WTC11 (cell line): ENCODE results near the gene ARHGEF39. TPM values are rescaled to one million over a fixed set of nuclear protein-coding genes. Genes with fewer than 3 reads are reported as not detected.

Experiments
- ATAC-seq: fragments of 200-7000 bp; cut with Tn5 transposase; 2 replicates; pipeline ENCODE4 v1.10.0; 2021; ENCODE audit warnings: mild to moderate bottlenecking, moderate library complexity
- CTCF ChIA-PET: fragments of 300-600 bp; sonication (Branson Sonifier 250); formaldehyde crosslinking; loops from one replicate; lab custom pipeline; 2021; ENCODE audit warnings: antibody characterized with exemption; lab: Charles Lee
- POLR2A ChIA-PET: fragments of 350-600 bp; sonication (Branson Sonifier 250); formaldehyde crosslinking; loops from one replicate; lab custom pipeline; 2021; ENCODE audit warnings: antibody characterized with exemption; lab: Charles Lee
- DNase-seq: peaks from one replicate; pipeline ENCODE4 v3.0.0; 2021; ENCODE audit warnings: low spot score
- H3K27ac Mint-ChIP-seq: 2 replicates; pipeline ENCODE4 v1.8.0; 2021; ENCODE audit warnings: mixed read lengths
- H3K27me3 Mint-ChIP-seq: 2 replicates; pipeline ENCODE4 v1.8.0; 2021; ENCODE audit warnings: low read depth, mild to moderate bottlenecking, moderate library complexity, mixed read lengths
- H3K36me3 Mint-ChIP-seq: 2 replicates; pipeline ENCODE4 v1.8.0; 2021; ENCODE audit warnings: mixed read lengths
- H3K4me1 Mint-ChIP-seq: 2 replicates; pipeline ENCODE4 v1.8.0; 2022; ENCODE audit warnings: mixed read lengths
- H3K4me3 Mint-ChIP-seq: 2 replicates; pipeline ENCODE4 v1.8.0; 2021; ENCODE audit warnings: mild to moderate bottlenecking, moderate library complexity, mixed read lengths
- H3K9me3 Mint-ChIP-seq: 2 replicates; pipeline ENCODE4 v1.8.0; 2021; ENCODE audit warnings: mixed read lengths
- CTCF ChIP-seq: fragments of 200-600 bp; IDR thresholded peaks from 2 replicates; pipeline ENCODE4 v1.8.0; 2022; ENCODE audit warnings: antibody characterized with exemption
- E2F5 ChIP-seq: sonication (generic); formaldehyde crosslinking; IDR thresholded peaks from 2 replicates; pipeline ENCODE4 v1.8.1; 2022; ENCODE audit warnings: mild to moderate bottlenecking, moderate library complexity, missing genetic modification reagents
- EMX1 ChIP-seq: fragments of 250-450 bp; sonication (Bioruptor Pico); IDR thresholded peaks from 2 replicates; pipeline ENCODE4 v1.8.0; 2021; ENCODE audit warnings: mild to moderate bottlenecking
- FOXJ3 ChIP-seq: sonication (generic); formaldehyde crosslinking; IDR thresholded peaks from 2 replicates; pipeline ENCODE4 v1.9.0; 2021; ENCODE audit warnings: missing genetic modification reagents, mild to moderate bottlenecking, borderline replicate concordance
- FOXP1 ChIP-seq: sonication (generic); formaldehyde crosslinking; IDR thresholded peaks from 2 replicates; pipeline ENCODE4 v1.8.0; 2022; ENCODE audit warnings: missing genetic modification reagents, mild to moderate bottlenecking, moderate library complexity, borderline replicate concordance
- GTF2I ChIP-seq: fragments of 250-450 bp; sonication (Bioruptor Pico); conservative IDR thresholded peaks from 2 replicates; pipeline ENCODE4 v1.4.0; 2021; ENCODE audit warnings: mild to moderate bottlenecking
- MYBL2 ChIP-seq: sonication (generic); formaldehyde crosslinking; IDR thresholded peaks from 2 replicates; pipeline ENCODE4 v1.8.1; 2023; ENCODE audit warnings: mild to moderate bottlenecking, moderate library complexity, missing genetic modification reagents
- PRDM15 ChIP-seq: sonication (generic); formaldehyde crosslinking; IDR thresholded peaks from 2 replicates; pipeline ENCODE4 v1.8.0; 2022; ENCODE audit warnings: missing genetic modification reagents
- ZNF416 ChIP-seq: fragments of 250-450 bp; sonication (Bioruptor Pico); IDR thresholded peaks from 2 replicates; pipeline ENCODE4 v1.9.0; 2021; ENCODE audit warnings: mild to moderate bottlenecking, inconsistent platforms
- total RNA-seq: library from RNA; stranded (reverse); gene quantifications from 3 replicates; pipeline ENCODE4 v1.2.3, GENCODE V29; 2021
- TF ChIP-seq, protein P1 (sequence below): sonication (generic); formaldehyde crosslinking; IDR thresholded peaks from 2 replicates; pipeline ENCODE4 v1.8.1; 2023; ENCODE audit warnings: mild to moderate bottlenecking, missing genetic modification reagents, moderate library complexity
- TF ChIP-seq, protein P2 (sequence below): sonication (generic); formaldehyde crosslinking; IDR thresholded peaks from 2 replicates; pipeline ENCODE4 v1.8.0; 2022; ENCODE audit warnings: mild to moderate bottlenecking, missing genetic modification reagents
- TF ChIP-seq, protein P3 (sequence below): fragments of 250-450 bp; sonication (Bioruptor Pico); IDR thresholded peaks from 2 replicates; pipeline ENCODE4 v2.1.2; 2022; ENCODE audit warnings: mild to moderate bottlenecking, moderate library complexity
- TF ChIP-seq, protein P4 (sequence below): sonication (generic); formaldehyde crosslinking; IDR thresholded peaks from 2 replicates; pipeline ENCODE4 v1.8.1; 2022; ENCODE audit warnings: missing genetic modification reagents, borderline replicate concordance

The ARHGEF39 gene
- total RNA-seq, 1 experiment from 2014 or later: 23.8 TPM

- TF ChIP-seq E2F5 (CRISPR knock-in tag) (no peak), ZNF416 (CRISPR knock-in tag) (no peak), FOXJ3 (CRISPR knock-in tag) (no peak)
- TF ChIP-seq, protein P1, sequence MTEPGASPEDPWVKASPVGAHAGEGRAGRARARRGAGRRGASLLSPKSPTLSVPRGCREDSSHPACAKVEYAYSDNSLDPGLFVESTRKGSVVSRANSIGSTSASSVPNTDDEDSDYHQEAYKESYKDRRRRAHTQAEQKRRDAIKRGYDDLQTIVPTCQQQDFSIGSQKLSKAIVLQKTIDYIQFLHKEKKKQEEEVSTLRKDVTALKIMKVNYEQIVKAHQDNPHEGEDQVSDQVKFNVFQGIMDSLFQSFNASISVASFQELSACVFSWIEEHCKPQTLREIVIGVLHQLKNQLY (CRISPR knock-in tag): no peak
- TF ChIP-seq, protein P2, sequence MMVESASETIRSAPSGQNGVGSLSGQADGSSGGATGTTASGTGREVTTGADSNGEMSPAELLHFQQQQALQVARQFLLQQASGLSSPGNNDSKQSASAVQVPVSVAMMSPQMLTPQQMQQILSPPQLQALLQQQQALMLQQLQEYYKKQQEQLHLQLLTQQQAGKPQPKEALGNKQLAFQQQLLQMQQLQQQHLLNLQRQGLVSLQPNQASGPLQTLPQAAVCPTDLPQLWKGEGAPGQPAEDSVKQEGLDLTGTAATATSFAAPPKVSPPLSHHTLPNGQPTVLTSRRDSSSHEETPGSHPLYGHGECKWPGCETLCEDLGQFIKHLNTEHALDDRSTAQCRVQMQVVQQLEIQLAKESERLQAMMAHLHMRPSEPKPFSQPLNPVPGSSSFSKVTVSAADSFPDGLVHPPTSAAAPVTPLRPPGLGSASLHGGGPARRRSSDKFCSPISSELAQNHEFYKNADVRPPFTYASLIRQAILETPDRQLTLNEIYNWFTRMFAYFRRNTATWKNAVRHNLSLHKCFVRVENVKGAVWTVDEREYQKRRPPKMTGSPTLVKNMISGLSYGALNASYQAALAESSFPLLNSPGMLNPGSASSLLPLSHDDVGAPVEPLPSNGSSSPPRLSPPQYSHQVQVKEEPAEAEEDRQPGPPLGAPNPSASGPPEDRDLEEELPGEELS (CRISPR knock-in tag): no peak
- TF ChIP-seq, protein P3, sequence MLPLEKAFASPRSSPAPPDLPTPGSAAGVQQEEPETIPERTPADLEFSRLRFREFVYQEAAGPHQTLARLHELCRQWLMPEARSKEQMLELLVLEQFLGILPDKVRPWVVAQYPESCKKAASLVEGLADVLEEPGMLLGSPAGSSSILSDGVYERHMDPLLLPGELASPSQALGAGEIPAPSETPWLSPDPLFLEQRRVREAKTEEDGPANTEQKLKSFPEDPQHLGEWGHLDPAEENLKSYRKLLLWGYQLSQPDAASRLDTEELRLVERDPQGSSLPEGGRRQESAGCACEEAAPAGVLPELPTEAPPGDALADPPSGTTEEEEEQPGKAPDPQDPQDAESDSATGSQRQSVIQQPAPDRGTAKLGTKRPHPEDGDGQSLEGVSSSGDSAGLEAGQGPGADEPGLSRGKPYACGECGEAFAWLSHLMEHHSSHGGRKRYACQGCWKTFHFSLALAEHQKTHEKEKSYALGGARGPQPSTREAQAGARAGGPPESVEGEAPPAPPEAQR (CRISPR knock-in tag): no peak
These were observed 48.6 kb upstream of the ARHGEF39 start (continued) for GRCh38 chr9:35713578-35713977.

DNA sequence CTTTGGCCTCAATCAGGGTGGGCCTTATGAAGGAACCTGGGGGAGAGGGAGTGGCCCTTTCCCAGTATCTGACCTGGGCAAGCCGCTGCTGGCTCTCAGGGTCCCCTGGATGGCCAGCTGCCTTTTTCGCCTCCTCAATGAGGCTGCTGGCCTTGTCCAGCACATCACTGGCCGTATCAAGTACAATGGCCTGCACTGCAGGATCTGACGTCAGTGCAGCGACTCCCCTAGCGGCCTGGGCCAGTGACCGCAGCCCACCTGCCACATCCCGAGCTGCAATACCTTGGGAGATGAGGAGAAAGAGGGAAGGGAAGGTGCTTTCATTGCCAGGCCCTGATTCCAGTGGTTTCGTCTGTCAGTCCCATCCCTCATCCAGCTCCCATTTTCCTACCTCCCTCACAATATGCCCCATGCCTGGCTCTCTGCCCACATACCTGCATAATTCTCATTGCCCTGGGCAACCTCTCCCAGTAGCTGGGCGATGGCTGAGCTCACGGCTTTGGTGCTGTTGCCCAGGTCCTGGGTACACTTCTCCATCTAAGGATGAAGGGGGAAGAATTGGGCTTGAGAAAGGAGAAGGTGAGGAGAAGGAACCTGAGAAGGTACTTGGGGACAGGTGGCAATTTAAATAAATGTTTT lies 47.9 kb upstream of the ARHGEF39 start:
- Mint-ChIP-seq H3K27me3 (no peaks in the 10 kb centered on the region), H3K36me3 (peaks cover 83% of the 10 kb centered on the region), H3K4me3 (no peak overlapping the region), H3K27ac (0 out of 2 replicates have a peak overlapping the region, but pooled peaks have one; percentile 32), H3K9me3 (no peaks in the 10 kb centered on the region), H3K4me1 (no peaks in the 10 kb centered on the region)
- ATAC-seq: no peak
- ChIA-PET POLR2A (interaction anchor here (0.6 kb wide), 1 partner anchor 23 kb away, joined by 3 read pairs; no protein-coding TSS in a partner anchor), CTCF (interaction anchor here (0.7 to 4.1 kb wide), 14 partner anchors 13 to 102 kb away, joined by 3 to 29 read pairs (median 4); partner anchors contain the start of genes ARHGEF39, CREB3 and TLN1)
- TF ChIP-seq GTF2I (no peak), CTCF (0 out of 2 replicates have a peak, but pooled peaks have one; percentile 20)
- TF ChIP-seq, protein P4, sequence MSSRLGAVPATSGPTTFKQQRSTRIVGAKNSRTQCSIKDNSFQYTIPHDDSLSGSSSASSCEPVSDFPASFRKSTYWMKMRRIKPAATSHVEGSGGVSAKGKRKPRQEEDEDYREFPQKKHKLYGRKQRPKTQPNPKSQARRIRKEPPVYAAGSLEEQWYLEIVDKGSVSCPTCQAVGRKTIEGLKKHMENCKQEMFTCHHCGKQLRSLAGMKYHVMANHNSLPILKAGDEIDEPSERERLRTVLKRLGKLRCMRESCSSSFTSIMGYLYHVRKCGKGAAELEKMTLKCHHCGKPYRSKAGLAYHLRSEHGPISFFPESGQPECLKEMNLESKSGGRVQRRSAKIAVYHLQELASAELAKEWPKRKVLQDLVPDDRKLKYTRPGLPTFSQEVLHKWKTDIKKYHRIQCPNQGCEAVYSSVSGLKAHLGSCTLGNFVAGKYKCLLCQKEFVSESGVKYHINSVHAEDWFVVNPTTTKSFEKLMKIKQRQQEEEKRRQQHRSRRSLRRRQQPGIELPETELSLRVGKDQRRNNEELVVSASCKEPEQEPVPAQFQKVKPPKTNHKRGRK (CRISPR knock-in tag): no peak
- peak; percentile 35 for DNase-seq

DNA sequence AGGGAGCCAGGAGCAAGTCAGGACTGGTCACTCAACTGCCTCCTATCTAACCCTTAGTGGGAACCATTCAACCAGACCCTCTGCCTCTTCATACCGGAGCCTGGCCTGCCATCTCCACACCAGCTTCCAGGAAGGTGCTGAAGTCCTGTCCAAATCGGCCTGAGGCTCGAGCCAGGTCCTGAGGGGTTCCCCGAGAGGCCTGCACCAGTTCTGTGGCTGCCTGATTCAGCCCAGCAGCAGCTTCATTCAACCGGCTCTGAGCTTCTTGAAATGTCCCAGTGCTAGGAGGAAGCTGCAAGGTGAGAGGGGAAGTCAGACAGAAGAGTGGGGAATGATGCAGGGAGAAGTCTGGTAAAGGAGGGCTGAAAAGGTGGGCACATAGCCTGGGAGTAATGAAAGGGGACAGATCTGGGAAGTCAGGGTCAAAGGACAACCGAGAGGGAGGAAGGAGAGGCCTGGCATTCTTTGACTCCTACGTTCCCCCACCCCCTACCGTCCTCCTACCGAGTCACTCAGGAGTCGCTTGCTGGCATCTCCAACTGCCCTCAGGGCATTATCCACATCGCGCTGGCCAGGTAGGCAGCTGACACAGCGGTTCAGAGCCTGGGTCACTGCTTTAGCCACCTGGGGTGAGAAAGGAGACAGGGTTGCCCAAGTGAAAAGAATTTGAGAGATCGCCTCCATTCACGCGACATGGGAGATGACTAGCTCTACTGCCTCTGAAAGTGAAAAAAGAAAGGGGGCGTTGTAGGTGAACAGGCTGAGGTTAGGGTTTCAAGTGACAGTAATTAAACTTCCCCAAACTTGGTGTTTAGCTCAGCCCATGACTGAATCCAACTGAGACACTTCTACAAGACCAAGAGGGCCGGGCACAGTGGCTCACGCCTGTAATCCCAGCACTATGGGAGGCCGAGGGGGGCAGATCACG lies 46.8 kb upstream of the ARHGEF39 start:
- H3K4me1 Mint-ChIP-seq: no peaks in the 10 kb centered on the region
- DNase-seq (no peak), ATAC-seq (no peak)
- ChIA-PET CTCF (interaction anchor here (1.1 to 4.1 kb wide), 9 partner anchors 15 to 101 kb away, joined by 3 to 29 read pairs (median 5); partner anchors contain the start of genes CREB3 and TLN1), POLR2A (no interaction called here)
- no peak overlapping the region for H3K27ac Mint-ChIP-seq
- no peaks in the 10 kb centered on the region for H3K27me3 Mint-ChIP-seq
- H3K4me3 Mint-ChIP-seq: no peak overlapping the region
- no peaks in the 10 kb centered on the region for H3K9me3 Mint-ChIP-seq
- peaks cover 83% of the 10 kb centered on the region for H3K36me3 Mint-ChIP-seq
- TF ChIP-seq MYBL2 (CRISPR knock-in tag) (no peak), FOXP1 (CRISPR knock-in tag) (no peak), EMX1 (CRISPR knock-in tag) (no peak), PRDM15 (CRISPR knock-in tag) (no peak)
